ENCODE results near the gene NIT1. TPM values are rescaled to one million over a fixed set of nuclear protein-coding genes. Genes with fewer than 3 reads are reported as not detected.

Gene NIT1
- total RNA-seq, 1 donor from 2014 or later, result 48.2 TPM

- DNase-seq, result no peak
- Mint-ChIP-seq H3K27ac (peak overlapping the region; percentile 93), H3K27me3 (no peaks in the 10 kb centered on the region), H3K4me1 (peaks cover 51% of the 10 kb centered on the region), H3K36me3 (ENCODE audit: low read depth) (peaks cover 61% of the 10 kb centered on the region), H3K9me3 (no peaks in the 10 kb centered on the region), H3K4me3 (peak overlapping the region; percentile 91)
- intact Hi-C loops (cut with micrococcal nuclease), result loop anchor here (2.0 kb wide), 1 partner anchor 17 kb away; the partner anchor contains the start of gene B4GALT3
Observed at GRCh38 chr1:161159913-161160243, 42.0 kb downstream of the NIT1 start.

DNA sequence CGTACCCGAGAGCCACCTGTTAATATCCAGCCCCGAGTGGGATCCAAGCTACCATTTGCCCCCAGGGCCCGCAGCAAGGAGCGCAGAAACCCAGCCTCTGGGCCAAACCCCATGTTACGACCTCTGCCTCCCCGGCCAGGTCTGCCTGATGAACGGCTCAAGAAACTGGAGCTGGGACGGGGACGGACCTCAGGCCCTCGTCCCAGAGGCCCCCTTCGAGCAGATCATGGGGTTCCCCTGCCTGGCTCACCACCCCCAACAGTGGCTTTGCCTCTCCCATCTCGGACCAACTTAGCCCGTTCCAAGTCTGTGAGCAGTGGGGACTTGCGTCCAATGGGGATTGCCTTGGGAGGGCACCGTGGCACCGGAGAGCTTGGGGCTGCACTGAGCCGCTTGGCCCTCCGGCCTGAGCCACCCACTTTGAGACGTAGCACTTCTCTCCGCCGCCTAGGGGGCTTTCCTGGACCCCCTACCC is 42.8 kb downstream of the NIT1 start:
- intact Hi-C loops (cut with micrococcal nuclease), result no loop called here
- H3K27ac Mint-ChIP-seq, result peak overlapping the region; percentile 93
- H3K4me1 Mint-ChIP-seq, result peaks cover 50% of the 10 kb centered on the region
- no peaks in the 10 kb centered on the region for H3K9me3 Mint-ChIP-seq
- H3K36me3 Mint-ChIP-seq (ENCODE audit: low read depth), result peaks cover 59% of the 10 kb centered on the region
- DNase-seq, result no peak
- no peaks in the 10 kb centered on the region for H3K27me3 Mint-ChIP-seq
- H3K4me3 Mint-ChIP-seq, result peak overlapping the region; percentile 91

DNA sequence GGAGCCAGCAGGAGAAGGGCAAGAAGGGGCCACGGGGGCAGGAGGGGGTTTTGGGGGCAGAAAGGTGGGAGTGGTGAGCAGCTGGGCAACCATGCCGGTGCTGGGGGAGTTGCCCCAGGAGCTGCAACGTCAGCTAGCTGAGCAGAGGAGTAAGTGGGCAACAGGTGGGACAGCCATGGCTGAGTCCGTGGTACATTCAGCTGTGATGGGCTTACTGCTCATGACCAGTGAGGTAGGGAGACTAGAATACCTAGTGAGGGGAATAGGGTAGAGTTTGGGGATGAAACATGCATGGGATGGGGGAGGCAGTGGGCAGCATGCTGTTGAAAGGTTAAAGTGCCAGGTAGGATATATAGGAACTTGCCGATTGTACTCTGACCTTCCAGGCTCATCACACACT is 43.7 kb downstream of the NIT1 start:
- no peak for DNase-seq
- Mint-ChIP-seq H3K36me3 (ENCODE audit: low read depth) (peaks cover 57% of the 10 kb centered on the region), H3K9me3 (no peaks in the 10 kb centered on the region), H3K27ac (no peak overlapping the region), H3K4me1 (peaks cover 53% of the 10 kb centered on the region), H3K27me3 (no peaks in the 10 kb centered on the region), H3K4me3 (peak overlapping the region; percentile 91)
- intact Hi-C loops (cut with micrococcal nuclease), result no loop called here

- DNase-seq, result no peak
- Mint-ChIP-seq H3K27ac (no peak overlapping the region), H3K4me1 (peaks cover 55% of the 10 kb centered on the region), H3K4me3 (no peak overlapping the region), H3K27me3 (no peaks in the 10 kb centered on the region), H3K9me3 (no peaks in the 10 kb centered on the region), H3K36me3 (ENCODE audit: low read depth) (peaks cover 53% of the 10 kb centered on the region)
- intact Hi-C loops (cut with micrococcal nuclease), result no loop called here
Observed at GRCh38 chr1:161162052-161162451, 44.1 kb downstream of the NIT1 start.

DNA sequence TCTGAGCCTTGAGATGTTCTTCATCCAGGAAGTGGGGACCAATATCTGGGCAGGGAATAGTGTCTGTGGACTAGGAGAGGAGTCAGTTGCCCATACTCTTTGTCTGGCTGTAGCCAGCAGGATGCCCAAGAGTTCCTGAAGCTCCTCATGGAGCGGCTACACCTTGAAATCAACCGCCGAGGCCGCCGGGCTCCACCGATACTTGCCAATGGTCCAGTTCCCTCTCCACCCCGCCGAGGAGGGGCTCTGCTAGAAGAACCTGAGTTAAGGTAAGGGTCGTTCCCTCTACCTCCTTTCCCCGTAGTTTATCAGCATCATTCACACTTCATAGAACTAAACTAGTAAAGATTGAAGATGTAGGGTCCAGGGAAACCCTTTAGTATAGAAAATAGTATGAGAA is 44.9 kb downstream of the NIT1 start:
- H3K4me1 Mint-ChIP-seq, result peaks cover 54% of the 10 kb centered on the region
- H3K4me3 Mint-ChIP-seq, result no peak overlapping the region
- H3K27me3 Mint-ChIP-seq, result no peaks in the 10 kb centered on the region
- peaks cover 48% of the 10 kb centered on the region for H3K36me3 Mint-ChIP-seq (ENCODE audit: low read depth)
- H3K27ac Mint-ChIP-seq, result peak overlapping the region; percentile 8
- no peaks in the 10 kb centered on the region for H3K9me3 Mint-ChIP-seq
- no peak for DNase-seq
- intact Hi-C loops (cut with micrococcal nuclease), result no loop called here

- Mint-ChIP-seq H3K27me3 (no peaks in the 10 kb centered on the region), H3K36me3 (ENCODE audit: low read depth) (peaks cover 44% of the 10 kb centered on the region), H3K27ac (peak overlapping the region; percentile 98), H3K4me3 (no peak overlapping the region), H3K4me1 (peaks cover 53% of the 10 kb centered on the region), H3K9me3 (no peaks in the 10 kb centered on the region)
- no peak for DNase-seq
- intact Hi-C loops (cut with micrococcal nuclease), result no loop called here
Observed at GRCh38 chr1:161163793-161164192, 45.9 kb downstream of the NIT1 start.

- Mint-ChIP-seq H3K4me3 (peak overlapping the region; percentile 83), H3K27me3 (no peaks in the 10 kb centered on the region), H3K4me1 (peaks cover 49% of the 10 kb centered on the region), H3K27ac (peak overlapping the region; percentile 98), H3K9me3 (no peaks in the 10 kb centered on the region), H3K36me3 (ENCODE audit: low read depth) (peaks cover 44% of the 10 kb centered on the region)
- intact Hi-C loops (cut with micrococcal nuclease), result no loop called here
- peak; percentile 65 for DNase-seq
Observed at GRCh38 chr1:161164901-161165610, 47.2 kb downstream of the NIT1 start.

DNA sequence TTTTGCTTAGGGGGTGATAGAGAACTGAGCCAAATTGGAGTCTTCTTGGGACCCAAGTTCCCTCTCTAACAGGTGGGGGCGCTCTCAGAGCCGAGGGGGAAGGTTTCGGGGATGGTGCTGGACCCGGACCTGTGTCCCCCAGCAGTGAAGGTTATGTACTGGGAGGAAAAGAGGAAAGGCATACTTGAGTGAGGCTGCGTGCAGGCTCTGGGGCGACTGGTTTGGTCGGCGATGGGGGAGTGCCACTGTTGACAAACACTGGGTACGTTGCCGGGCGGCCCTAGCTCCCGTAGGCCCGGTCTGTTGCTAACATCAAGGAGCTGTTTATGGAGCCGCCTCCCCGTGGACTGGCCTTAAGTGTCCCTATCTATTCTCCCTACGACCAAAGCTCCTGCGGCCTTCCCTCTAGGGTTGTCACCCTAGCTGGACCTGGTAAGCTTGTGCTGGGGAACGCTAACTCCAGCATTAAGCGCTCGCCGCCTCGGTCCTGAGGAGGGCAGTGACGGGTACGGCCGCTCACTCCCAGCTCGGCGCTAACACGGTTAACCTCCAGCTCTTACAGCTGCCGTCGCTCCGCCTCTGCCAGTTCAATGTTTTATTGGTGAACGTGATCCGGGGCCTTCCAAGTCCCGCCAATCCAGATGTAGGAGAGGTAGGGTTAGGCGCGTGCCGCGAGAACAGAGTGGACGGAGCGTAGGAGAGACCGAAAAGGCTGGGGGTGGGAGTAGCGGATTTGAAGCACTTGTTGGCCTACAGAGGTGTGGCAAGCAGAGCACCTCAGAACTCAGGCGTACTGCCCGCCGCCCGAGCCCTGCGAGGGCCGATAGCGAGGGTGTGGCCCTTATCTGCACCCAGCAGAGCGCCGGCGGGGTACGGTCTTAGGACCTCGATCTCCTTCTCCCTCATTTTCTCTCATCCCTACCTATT is 48.1 kb downstream of the NIT1 start, which contains the start of gene PPOX:
PPOX (plus strand) TSS at position 685 of the 927 bp plus-strand sequence. CDS start 422 bp downstream, outside the sequence.
- intact Hi-C loops (cut with micrococcal nuclease), result loop anchor here (1.0 to 2.0 kb wide), 4 partner anchors 11 to 34 kb away; partner anchors contain the start of genes B4GALT3, DEDD and UFC1
- H3K9me3 Mint-ChIP-seq, result no peaks in the 10 kb centered on the region
- peak within 1 kb of the TSS; percentile 83 for H3K4me3 Mint-ChIP-seq
- H3K27ac Mint-ChIP-seq, result peak within 1 kb of the TSS; percentile 98
- peak; percentile 98 for DNase-seq
- peaks cover 45% of the 10 kb centered on the region for H3K4me1 Mint-ChIP-seq
- H3K27me3 Mint-ChIP-seq, result no peaks in the 10 kb centered on the region
- peaks cover 48% of the 10 kb centered on the region for H3K36me3 Mint-ChIP-seq (ENCODE audit: low read depth)

DNA sequence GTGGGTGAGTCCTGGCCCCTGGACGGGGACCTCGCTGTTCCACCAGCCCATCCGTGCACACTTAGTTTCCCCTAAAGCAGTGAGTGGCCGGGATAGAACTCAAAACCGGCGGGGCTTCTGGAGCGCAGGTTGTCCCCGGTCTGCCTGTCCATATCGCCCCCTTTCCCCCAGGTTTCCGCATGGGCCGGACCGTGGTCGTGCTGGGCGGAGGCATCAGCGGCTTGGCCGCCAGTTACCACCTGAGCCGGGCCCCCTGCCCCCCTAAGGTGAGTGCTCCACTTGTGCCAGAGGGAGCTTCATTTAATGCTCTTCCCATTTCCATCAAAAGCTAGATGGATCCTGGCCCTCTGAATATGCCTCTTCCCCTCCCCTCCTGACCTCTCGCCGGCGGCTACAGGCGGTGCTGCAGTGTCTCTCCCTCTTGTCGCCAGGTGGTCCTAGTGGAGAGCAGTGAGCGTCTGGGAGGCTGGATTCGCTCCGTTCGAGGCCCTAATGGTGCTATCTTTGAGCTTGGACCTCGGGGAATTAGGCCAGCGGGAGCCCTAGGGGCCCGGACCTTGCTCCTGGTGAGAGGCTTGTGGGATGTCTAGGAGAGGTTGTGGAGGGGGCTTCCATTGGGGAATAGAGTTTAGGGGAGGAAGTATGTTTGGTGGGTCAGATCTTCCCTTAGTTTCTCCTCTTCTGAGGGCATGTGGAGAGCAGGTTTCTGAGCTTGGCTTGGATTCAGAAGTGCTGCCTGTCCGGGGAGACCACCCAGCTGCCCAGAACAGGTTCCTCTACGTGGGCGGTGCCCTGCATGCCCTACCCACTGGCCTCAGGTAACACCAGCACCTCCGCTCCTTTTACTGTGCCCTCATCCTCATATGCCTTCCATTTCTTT is 49.0 kb downstream of the NIT1 start:
- peaks cover 49% of the 10 kb centered on the region for H3K36me3 Mint-ChIP-seq (ENCODE audit: low read depth)
- DNase-seq, result no peak

GRCh38 chr1:161168906-161169305 is 51.0 kb downstream of the NIT1 start:
- DNase-seq, result no peak
- intact Hi-C loops (cut with micrococcal nuclease), result no loop called here
- H3K4me3 Mint-ChIP-seq, result no peak overlapping the region
- H3K27me3 Mint-ChIP-seq, result no peaks in the 10 kb centered on the region
- no peaks in the 10 kb centered on the region for H3K9me3 Mint-ChIP-seq
- H3K4me1 Mint-ChIP-seq, result peaks cover 37% of the 10 kb centered on the region
- H3K36me3 Mint-ChIP-seq (ENCODE audit: low read depth), result peaks cover 50% of the 10 kb centered on the region
- H3K27ac Mint-ChIP-seq, result peak overlapping the region; percentile 37

More for the DNA sequence above, 49.0 kb downstream of the NIT1 start:
- Mint-ChIP-seq H3K4me1 (peaks cover 39% of the 10 kb centered on the region), H3K9me3 (no peaks in the 10 kb centered on the region), H3K4me3 (peak overlapping the region; percentile 83), H3K27ac (peak overlapping the region; percentile 98), H3K27me3 (no peaks in the 10 kb centered on the region)
- intact Hi-C loops (cut with micrococcal nuclease), result loop anchor here (1.0 to 2.0 kb wide), 4 partner anchors 10 to 35 kb away; partner anchors contain the start of genes B4GALT3, DEDD and UFC1

Other genes with a start within 250 kb of the NIT1 start
- not detected in 2 replicates for gene ITLN1, start 232.9 kb upstream of the NIT1 start, total RNA-seq
- gene ITLN2, start 163.3 kb upstream of the NIT1 start, total RNA-seq, result not detected in 2 replicates
- 9.1 and 21.4 TPM in 2 replicates for gene F11R, start 97.0 kb upstream of the NIT1 start, total RNA-seq
- gene TSTD1, start 79.1 kb upstream of the NIT1 start, total RNA-seq, result 41.7 and 49.7 TPM in 2 replicates
- gene USF1, start 72.1 kb upstream of the NIT1 start, total RNA-seq, result 46.5 and 48.6 TPM in 2 replicates
- 134 and 139 TPM in 2 replicates for gene ARHGAP30, start 48.2 kb upstream of the NIT1 start, total RNA-seq
- gene NECTIN4, start 28.5 kb upstream of the NIT1 start, total RNA-seq, result 0.05 TPM in 1 of 2 replicates, not detected in the other
- not detected in 2 replicates for gene KLHDC9, start 19.7 kb upstream of the NIT1 start, total RNA-seq
- 173 and 178 TPM in 2 replicates for gene PFDN2, start 68 bp upstream of the NIT1 start, total RNA-seq
- gene DEDD, start 14.6 kb downstream of the NIT1 start, total RNA-seq, result 45.7 and 46.2 TPM in 2 replicates
- 84.2 and 86.6 TPM in 2 replicates for gene UFC1, start 35.9 kb downstream of the NIT1 start, total RNA-seq
- gene USP21, start 41.4 kb downstream of the NIT1 start, total RNA-seq, result 32.7 and 34.7 TPM in 2 replicates
- 28.6 and 31.1 TPM in 2 replicates for gene PPOX, start 48.3 kb downstream of the NIT1 start, total RNA-seq
- 65.1 and 69.9 TPM in 2 replicates for gene B4GALT3, start 59.4 kb downstream of the NIT1 start, total RNA-seq
- 0.33 and 0.66 TPM in 2 replicates for gene ADAMTS4, start 80.9 kb downstream of the NIT1 start, total RNA-seq
- gene NDUFS2, start 84.3 kb downstream of the NIT1 start, total RNA-seq, result 88.4 and 89.6 TPM in 2 replicates
- gene FCER1G, start 97.2 kb downstream of the NIT1 start, total RNA-seq, result 0.63 TPM in 1 of 2 replicates, not detected in the other
- gene APOA2, start 105.5 kb downstream of the NIT1 start, total RNA-seq, result not detected in 2 replicates
- gene TOMM40L, start 108.0 kb downstream of the NIT1 start, total RNA-seq, result 25.6 and 28.4 TPM in 2 replicates
- not detected in 2 replicates for gene NR1I3, start 120.1 kb downstream of the NIT1 start, total RNA-seq
- gene PCP4L1, start 140.6 kb downstream of the NIT1 start, total RNA-seq, result 0.14 TPM in 1 of 2 replicates, not detected in the other
- 2.8 and 3.0 TPM in 2 replicates for gene MPZ, start 191.9 kb downstream of the NIT1 start, total RNA-seq
- gene SDHC, start 196.3 kb downstream of the NIT1 start, total RNA-seq, result 174 and 182 TPM in 2 replicates
- not detected in 2 replicates for gene CFAP126, start 249.8 kb downstream of the NIT1 start, total RNA-seq